CD8-positive, alpha-beta memory T cell (primary cell): ENCODE measurements around the gene RGS17. TPM values are rescaled to one million over a fixed set of nuclear protein-coding genes. Genes with fewer than 3 reads are reported as not detected.
"Not testable (repeated sequence)": the region's sequence is repeated elsewhere in the genome, so short reads cannot be mapped to it uniquely, and the experiment has no call there.

Experiments
- CTCF ChIA-PET: fragments of 350-600 bp; sonication (Branson Sonifier 250); formaldehyde crosslinking; loops from one replicate; lab custom pipeline; 2021; ENCODE audit warnings: antibody characterized with exemption; lab: Charles Lee
- POLR2A ChIA-PET: fragments of 350-600 bp; sonication (Branson Sonifier 250); formaldehyde crosslinking; loops from one replicate; lab custom pipeline; 2021; ENCODE audit warnings: antibody characterized with exemption; lab: Charles Lee
- DNase-seq, 5 donors: peaks; one replicate each; pipeline versions ENCODE4 v3.0.0 to v3.0.0-alpha.2; 2020 to 2022; ENCODE audit warnings: mixed read lengths in 1 of 5
- H3K27ac ChIP-seq: one replicate; pipeline ENCODE4 v1.7.0; 2013; ENCODE audit warnings: low read depth, mild to moderate bottlenecking, low read length, moderate library complexity
- H3K27me3 ChIP-seq: 2 replicates; pipeline ENCODE4 v1.7.0; 2013; ENCODE audit warnings: low read length, mild to moderate bottlenecking; ENCODE audit not compliant: insufficient read depth, poor library complexity, severe bottlenecking
- H3K36me3 ChIP-seq: 2 replicates; pipeline ENCODE4 v1.7.0; 2013; ENCODE audit warnings: mild to moderate bottlenecking, low read length, moderate library complexity; ENCODE audit not compliant: insufficient read depth
- H3K4me1 ChIP-seq: 2 replicates; pipeline ENCODE4 v1.7.0; 2013; ENCODE audit warnings: mild to moderate bottlenecking, low read length, moderate library complexity; ENCODE audit not compliant: insufficient read depth
- H3K4me3 ChIP-seq: 2 replicates; pipeline ENCODE4 v1.7.0; 2013; ENCODE audit warnings: mild to moderate bottlenecking, low read length
- H3K9me3 ChIP-seq: 2 replicates; pipeline ENCODE4 v1.7.0; 2013; ENCODE audit warnings: mild to moderate bottlenecking, low read length
- H3K27ac Mint-ChIP-seq, 8 donors: one replicate each; pipeline ENCODE4 v1.8.0; 2020 to 2021; ENCODE audit warnings: mixed read lengths in 8 of 8, mild to moderate bottlenecking in 6 of 8, inconsistent platforms in 3 of 8, moderate library complexity in 3 of 8
- H3K27me3 Mint-ChIP-seq, 2 donors: one replicate each; pipeline ENCODE4 v1.8.0; 2020 to 2021; ENCODE audit warnings: mixed read lengths in 2 of 2, mild to moderate bottlenecking in 1 of 2, moderate library complexity in 1 of 2
- H3K36me3 Mint-ChIP-seq, 3 donors: one replicate each; pipeline ENCODE4 v1.8.0; 2020 to 2021; ENCODE audit warnings: mixed read lengths in 3 of 3, inconsistent platforms in 1 of 3, mild to moderate bottlenecking in 1 of 3
- H3K4me1 Mint-ChIP-seq, 3 donors: one replicate each; pipeline ENCODE4 v1.8.0; 2020 to 2021; ENCODE audit warnings: mixed read lengths in 3 of 3, inconsistent platforms in 1 of 3, mild to moderate bottlenecking in 1 of 3
- H3K4me3 Mint-ChIP-seq, 7 donors: one replicate each; pipeline ENCODE4 v1.8.0; 2020 to 2021; ENCODE audit warnings: mixed read lengths in 7 of 7, mild to moderate bottlenecking in 6 of 7, moderate library complexity in 4 of 7, inconsistent platforms in 2 of 7
- H3K9me3 Mint-ChIP-seq, 5 donors: one replicate each; pipeline ENCODE4 v1.8.0; 2020 to 2022; ENCODE audit warnings: mixed read lengths in 5 of 5, mild to moderate bottlenecking in 3 of 5, moderate library complexity in 2 of 5, inconsistent platforms in 1 of 5
- polyA plus RNA-seq: library from polyadenylated mRNA; unstranded; fragments of 300-500 nt; fragmentation: Illumina TruSeq; gene quantifications from one replicate; pipeline ENCODE4 v1.2.3, GENCODE V29; 2021
- total RNA-seq, 2 experiments: library from RNA; stranded (reverse); gene quantifications; one replicate each; pipeline ENCODE4 v1.2.3, GENCODE V29; 2021

Gene RGS17
- total and polyA plus RNA-seq, 3 experiments from 2014 or later, result 0.02 to 0.49 TPM; not detected in 1

DNA sequence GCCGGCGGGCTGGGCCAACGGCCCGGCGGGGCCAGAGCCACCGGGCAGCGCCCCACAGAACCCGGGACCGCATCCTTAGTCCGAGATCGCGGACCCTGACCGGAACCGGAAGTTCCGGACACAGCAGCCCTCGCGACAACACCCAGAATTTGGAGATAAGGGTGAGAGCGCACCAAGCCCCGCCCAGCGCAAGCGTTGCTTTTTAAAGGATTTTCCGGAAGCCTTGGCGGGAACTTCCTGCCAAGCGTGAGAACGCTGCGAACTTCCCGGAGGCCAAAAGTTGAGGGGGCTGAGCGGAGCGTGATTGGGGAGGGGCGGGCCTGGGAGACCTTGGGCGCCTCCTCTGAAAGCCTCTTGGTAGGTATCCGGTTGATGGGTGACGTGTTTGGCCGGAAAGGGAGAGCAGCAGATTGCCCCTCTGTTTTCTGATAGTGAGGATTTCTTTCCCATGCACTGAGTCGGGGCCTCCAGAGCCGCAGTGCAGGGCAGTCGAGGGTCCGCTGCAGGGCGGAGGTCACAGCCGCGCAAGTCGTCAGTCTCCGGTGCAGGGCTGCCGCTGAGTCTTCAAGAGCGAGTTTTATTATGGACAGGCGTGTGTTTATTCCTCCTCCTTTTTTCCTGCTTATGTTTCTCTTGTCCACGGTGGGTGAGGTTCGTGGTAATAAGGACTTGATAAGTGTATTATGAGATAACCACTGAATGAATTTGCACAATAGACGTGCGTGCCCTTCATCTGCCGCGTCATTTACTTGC is 128.3 kb downstream of the RGS17 start, which contains the start of gene MTRF1L:
Gene MTRF1L, minus strand, starts transcription at position 97 of the 753 bp plus-strand sequence. Its CDS starts 24 bp downstream, at position 73.
- H3K27me3 ChIP-seq, result no peaks in the 10 kb centered on the region
- Mint-ChIP-seq H3K4me1 (peaks cover 41 to 60% (median 54%) of the 10 kb centered on the region in 3 donors), H3K36me3 (peaks cover 5 to 25% (median 6%) of the 10 kb centered on the region in 3 donors), H3K27ac (peak within 1 kb of the TSS; percentile 85 to 98 (median 95)), H3K27me3 (no peaks in the 10 kb centered on the region), H3K4me3 (peak within 1 kb of the TSS; percentile 95 to 99 (median 98)), H3K9me3 (no peaks in the 10 kb centered on the region)
- ChIA-PET POLR2A (no interaction called here), CTCF (interaction anchor here (1.0 kb wide), 1 partner anchor 18 kb away, joined by 4 read pairs; no protein-coding TSS in a partner anchor)
- peak within 1 kb of the TSS; percentile 79 for H3K4me3 ChIP-seq
- H3K27ac ChIP-seq, result peak within 1 kb of the TSS; percentile 73
- no peaks in the 10 kb centered on the region for H3K9me3 ChIP-seq
- H3K4me1 ChIP-seq, result peaks cover 34% of the 10 kb centered on the region
- DNase-seq, result peak; percentile 73 to 87 (median 81)
- no peaks in the 10 kb centered on the region for H3K36me3 ChIP-seq

DNA sequence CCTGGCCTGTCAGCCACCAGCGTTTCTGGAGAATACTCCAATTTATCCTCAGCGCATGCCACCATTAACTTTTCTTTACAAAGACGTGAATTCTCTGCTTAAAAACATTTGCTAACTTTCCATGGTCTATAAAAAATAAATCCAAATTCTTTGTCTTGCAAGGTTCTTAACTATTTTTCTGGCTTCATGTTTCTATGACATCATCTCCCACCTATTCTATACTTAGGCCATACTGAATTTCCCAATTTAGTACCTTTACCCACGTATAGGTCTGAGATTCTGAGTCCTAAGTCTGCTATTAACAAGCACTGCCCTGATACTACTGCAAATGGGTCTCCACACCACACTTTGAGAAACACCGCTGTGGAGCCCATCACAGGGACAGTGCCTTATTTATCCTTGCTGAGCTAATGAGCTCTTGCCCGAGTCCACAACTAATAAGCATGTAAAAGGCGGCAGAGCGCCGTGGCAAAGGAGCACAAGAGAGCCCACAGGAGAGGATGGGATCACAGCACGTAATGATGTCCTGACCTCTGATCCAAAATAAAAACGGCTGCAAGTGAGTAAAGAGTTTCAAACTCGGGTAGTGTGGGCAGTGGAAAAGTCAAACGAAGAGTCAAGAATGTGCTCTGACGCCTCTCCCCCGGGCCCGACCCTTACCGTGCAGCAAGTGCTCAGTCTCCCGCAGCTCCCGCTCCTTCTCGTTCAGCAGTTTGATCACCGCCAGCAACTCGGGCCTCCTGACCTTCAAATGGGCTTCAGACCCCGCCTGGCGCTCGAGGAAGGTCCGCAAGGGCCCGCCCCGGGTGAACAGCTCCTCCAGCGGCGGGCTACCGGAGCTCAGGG is 129.1 kb downstream of the RGS17 start:
- Mint-ChIP-seq H3K27ac (peak overlapping the region; percentile 62 to 93 (median 88)), H3K4me1 (peaks cover 46 to 66% (median 60%) of the 10 kb centered on the region in 3 donors), H3K27me3 (no peaks in the 10 kb centered on the region), H3K36me3 (peaks cover 5 to 32% (median 11%) of the 10 kb centered on the region in 3 donors), H3K4me3 (peak overlapping the region; percentile 95 to 99 (median 98)), H3K9me3 (no peaks in the 10 kb centered on the region)
- Histone ChIP-seq H3K9me3 (no peaks in the 10 kb centered on the region), H3K27me3 (no peaks in the 10 kb centered on the region), H3K27ac (peak overlapping the region; percentile 73), H3K36me3 (no peaks in the 10 kb centered on the region), H3K4me1 (peaks cover 34% of the 10 kb centered on the region), H3K4me3 (peak overlapping the region; percentile 79)
- ChIA-PET POLR2A (interaction anchor here (1.5 kb wide), 1 partner anchor 19 kb away, joined by 6 read pairs; the partner anchor contains the start of gene FBXO5), CTCF (no interaction called here)
- peak in 1 of 5 donors; percentile 0 for DNase-seq

DNA sequence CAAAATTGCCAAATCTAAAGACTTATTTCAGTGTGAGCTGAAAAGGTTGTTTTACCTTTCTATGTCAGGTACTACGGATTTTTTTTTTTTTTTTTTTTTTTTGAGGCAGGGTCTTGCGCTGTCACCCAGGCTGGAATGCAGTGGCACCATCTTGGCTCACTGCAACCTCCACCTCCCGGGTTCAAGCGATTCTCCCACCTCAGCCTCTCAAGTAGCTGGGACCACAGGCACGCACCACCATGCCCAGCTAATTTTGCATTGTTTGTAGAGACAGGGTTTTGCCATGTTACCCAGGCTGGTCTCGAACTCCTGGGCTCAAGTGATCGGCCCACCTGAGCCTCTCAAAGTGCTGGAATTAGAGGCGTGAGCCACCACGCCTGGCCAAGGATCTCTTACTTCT is 130.3 kb downstream of the RGS17 start:
- H3K36me3 ChIP-seq, H3K27me3 ChIP-seq, H3K9me3 ChIP-seq, H3K9me3 Mint-ChIP-seq, H3K27ac ChIP-seq, DNase-seq, H3K27me3 Mint-ChIP-seq: not testable (repeated sequence)
- peak overlapping the region; percentile 55 to 99 (median 98) for H3K4me3 Mint-ChIP-seq
- H3K4me1 Mint-ChIP-seq, result peaks cover 57 to 78% (median 72%) of the 10 kb centered on the region in 3 donors
- peak overlapping the region in 4 of 8 donors; percentile 71 to 93 (median 90) for H3K27ac Mint-ChIP-seq
- Histone ChIP-seq H3K4me1 (peaks cover 34% of the 10 kb centered on the region), H3K4me3 (peak overlapping the region; percentile 5)
- peaks cover 5 to 42% (median 13%) of the 10 kb centered on the region in 3 donors for H3K36me3 Mint-ChIP-seq
- ChIA-PET POLR2A (interaction anchor here (1.5 kb wide), 1 partner anchor 18 kb away, joined by 6 read pairs; the partner anchor contains the start of gene FBXO5), CTCF (interaction anchor here (0.7 to 1.4 kb wide), 3 partner anchors 9 to 1548 kb away, joined by 3 to 7 read pairs (median 3); partner anchors contain the start of gene FBXO5)

DNA sequence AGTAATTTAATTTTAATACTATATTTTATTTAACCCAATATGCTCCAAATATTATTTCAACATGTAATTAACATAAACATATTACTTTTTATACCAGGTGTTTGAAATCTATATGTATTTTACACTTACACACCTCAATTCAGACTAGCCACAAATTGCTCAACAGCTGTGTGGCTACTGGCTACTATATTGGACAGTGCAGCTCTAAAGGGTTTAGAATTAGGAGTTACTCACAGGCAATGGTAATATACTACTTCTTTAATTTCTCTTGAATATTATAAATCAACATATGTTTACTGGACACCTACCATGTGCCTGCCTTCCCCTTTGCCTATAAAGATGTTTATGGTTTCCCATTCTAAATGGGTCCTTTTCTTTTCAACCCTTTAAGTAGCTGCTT is 130.8 kb downstream of the RGS17 start:
- Mint-ChIP-seq H3K9me3 (no peaks in the 10 kb centered on the region), H3K27ac (peak overlapping the region in 4 of 8 donors; percentile 15 to 71 (median 51)), H3K27me3 (no peaks in the 10 kb centered on the region), H3K4me1 (peaks cover 59 to 83% (median 77%) of the 10 kb centered on the region in 3 donors), H3K36me3 (peaks cover 5 to 47% (median 13%) of the 10 kb centered on the region in 3 donors), H3K4me3 (peak overlapping the region; percentile 49 to 98 (median 66))
- Histone ChIP-seq H3K4me1 (peaks cover 34% of the 10 kb centered on the region), H3K36me3 (no peaks in the 10 kb centered on the region), H3K4me3 (no peak overlapping the region), H3K9me3 (no peaks in the 10 kb centered on the region), H3K27me3 (no peaks in the 10 kb centered on the region), H3K27ac (no peak overlapping the region)
- ChIA-PET CTCF (interaction anchor here (1.2 to 1.4 kb wide), 2 partner anchors 9 to 17 kb away, joined by 3 to 7 read pairs; partner anchors contain the start of gene FBXO5), POLR2A (no interaction called here)
- DNase-seq, result no peak

DNA sequence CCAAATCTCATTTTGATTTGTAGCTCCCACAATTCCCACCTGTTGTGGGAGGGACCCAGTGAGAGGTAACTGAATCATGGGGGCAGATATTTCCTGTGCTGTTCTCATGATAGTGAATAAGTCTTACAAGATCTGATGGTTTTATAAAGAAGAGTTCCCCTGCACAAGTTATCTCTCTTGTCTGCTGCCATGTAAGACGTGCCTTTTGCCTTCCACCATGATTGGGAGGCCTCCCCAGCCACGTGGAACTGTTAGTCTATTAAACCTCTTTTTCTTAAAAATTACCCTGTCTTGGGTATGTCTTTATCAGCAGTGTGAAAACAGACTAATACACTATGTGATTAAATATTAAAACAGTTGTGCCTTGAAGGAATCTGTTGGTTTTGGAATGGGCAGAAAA is 131.5 kb downstream of the RGS17 start:
- not testable (repeated sequence) for DNase-seq, H3K4me3 ChIP-seq, H3K9me3 Mint-ChIP-seq, H3K36me3 ChIP-seq, H3K27me3 Mint-ChIP-seq, H3K9me3 ChIP-seq, H3K27ac ChIP-seq, H3K27me3 ChIP-seq
- ChIA-PET POLR2A (interaction anchor here (1.1 kb wide), 1 partner anchor 16 kb away, joined by 4 read pairs; the partner anchor contains the start of gene FBXO5), CTCF (interaction anchor here (1.2 kb wide), 1 partner anchor 8 kb away, joined by 3 read pairs; no protein-coding TSS in a partner anchor)
- H3K4me1 ChIP-seq, result peaks cover 34% of the 10 kb centered on the region
- H3K36me3 Mint-ChIP-seq, result peaks cover 5 to 52% (median 13%) of the 10 kb centered on the region in 3 donors
- H3K4me3 Mint-ChIP-seq, result peak overlapping the region in 5 of 7 donors; percentile 4 to 62 (median 17)
- H3K4me1 Mint-ChIP-seq, result peaks cover 59 to 84% (median 81%) of the 10 kb centered on the region in 3 donors
- peak overlapping the region in 5 of 8 donors; percentile 8 to 82 (median 76) for H3K27ac Mint-ChIP-seq

DNA sequence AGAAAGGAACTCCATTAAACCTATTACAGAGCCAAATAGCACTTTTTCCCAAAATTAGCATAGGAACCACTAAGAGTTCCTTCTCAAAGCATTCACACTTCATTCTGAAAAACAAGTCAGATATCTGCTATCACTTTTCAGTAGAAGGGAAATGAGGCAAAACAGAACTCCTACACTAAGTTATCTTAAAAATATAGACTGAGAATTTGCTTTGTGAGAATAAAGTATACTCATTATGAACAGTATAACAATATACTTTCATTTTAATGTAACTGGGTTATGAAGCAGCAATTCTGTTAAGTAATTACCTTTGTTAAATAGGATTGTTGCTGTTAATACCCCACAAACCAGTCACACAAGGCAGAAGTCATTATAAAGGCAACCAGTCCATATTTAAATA is 137.2 kb downstream of the RGS17 start:
- no peak for DNase-seq
- Histone ChIP-seq H3K27me3 (no peaks in the 10 kb centered on the region), H3K27ac (no peak overlapping the region), H3K36me3 (peaks cover 19% of the 10 kb centered on the region), H3K4me1 (no peaks in the 10 kb centered on the region), H3K9me3 (no peaks in the 10 kb centered on the region), H3K4me3 (no peak overlapping the region)
- ChIA-PET CTCF (no interaction called here), POLR2A (no interaction called here)
- Mint-ChIP-seq H3K27me3 (no peaks in the 10 kb centered on the region), H3K9me3 (no peaks in the 10 kb centered on the region), H3K36me3 (peaks cover 0 to 67% (median 25%) of the 10 kb centered on the region in 3 donors), H3K4me1 (peaks cover 28 to 65% (median 50%) of the 10 kb centered on the region in 3 donors), H3K27ac (peak overlapping the region in 4 of 8 donors; percentile 1 to 75 (median 26)), H3K4me3 (no peak overlapping the region)

DNA sequence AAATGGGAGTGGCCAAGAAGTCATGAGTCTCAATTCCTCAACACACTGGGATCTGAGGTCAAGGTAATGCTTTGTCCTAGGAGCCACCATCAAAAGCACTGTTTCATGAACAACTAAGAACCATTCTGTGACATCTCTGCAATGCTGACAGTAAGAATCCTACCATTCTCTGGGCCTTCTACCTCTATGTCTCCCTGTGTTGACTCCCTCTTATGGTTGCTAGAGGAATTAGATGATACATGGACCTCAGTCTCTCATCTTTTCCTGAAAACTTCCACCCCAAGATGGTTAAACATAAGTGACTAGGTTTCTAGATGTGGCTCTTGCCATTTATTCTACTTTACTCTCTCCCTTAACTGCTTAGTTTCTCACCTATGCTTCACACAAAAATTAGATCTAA is 137.7 kb downstream of the RGS17 start:
- ChIA-PET CTCF (no interaction called here), POLR2A (no interaction called here)
- DNase-seq, result no peak
- Mint-ChIP-seq H3K36me3 (peaks cover 0 to 65% (median 25%) of the 10 kb centered on the region in 3 donors), H3K9me3 (no peaks in the 10 kb centered on the region), H3K27ac (peak overlapping the region in 4 of 8 donors; percentile 1 to 75 (median 26)), H3K27me3 (no peaks in the 10 kb centered on the region), H3K4me1 (peaks cover 27 to 61% (median 46%) of the 10 kb centered on the region in 3 donors), H3K4me3 (no peak overlapping the region)
- H3K27ac ChIP-seq, result no peak overlapping the region
- H3K4me3 ChIP-seq, result no peak overlapping the region
- H3K9me3 ChIP-seq, result no peaks in the 10 kb centered on the region
- H3K27me3 ChIP-seq, result no peaks in the 10 kb centered on the region
- no peaks in the 10 kb centered on the region for H3K4me1 ChIP-seq
- peaks cover 19% of the 10 kb centered on the region for H3K36me3 ChIP-seq
